NAMALWA (cell line): ENCODE results near the gene DYNC2I2.
A peak's percentile ranks its signal among the peaks of the same experiment; 100 is the strongest.
"Not testable (repeated sequence)": the region's sequence is repeated elsewhere in the genome, so short reads cannot be mapped to it uniquely, and the experiment has no call there.

ENCODE experiments used
- DNase-seq: peaks from one replicate; pipeline ENCODE4 v3.0.0-alpha.2; 2015; ENCODE audit warnings: low spot score

DYNC2I2 gene

DNA sequence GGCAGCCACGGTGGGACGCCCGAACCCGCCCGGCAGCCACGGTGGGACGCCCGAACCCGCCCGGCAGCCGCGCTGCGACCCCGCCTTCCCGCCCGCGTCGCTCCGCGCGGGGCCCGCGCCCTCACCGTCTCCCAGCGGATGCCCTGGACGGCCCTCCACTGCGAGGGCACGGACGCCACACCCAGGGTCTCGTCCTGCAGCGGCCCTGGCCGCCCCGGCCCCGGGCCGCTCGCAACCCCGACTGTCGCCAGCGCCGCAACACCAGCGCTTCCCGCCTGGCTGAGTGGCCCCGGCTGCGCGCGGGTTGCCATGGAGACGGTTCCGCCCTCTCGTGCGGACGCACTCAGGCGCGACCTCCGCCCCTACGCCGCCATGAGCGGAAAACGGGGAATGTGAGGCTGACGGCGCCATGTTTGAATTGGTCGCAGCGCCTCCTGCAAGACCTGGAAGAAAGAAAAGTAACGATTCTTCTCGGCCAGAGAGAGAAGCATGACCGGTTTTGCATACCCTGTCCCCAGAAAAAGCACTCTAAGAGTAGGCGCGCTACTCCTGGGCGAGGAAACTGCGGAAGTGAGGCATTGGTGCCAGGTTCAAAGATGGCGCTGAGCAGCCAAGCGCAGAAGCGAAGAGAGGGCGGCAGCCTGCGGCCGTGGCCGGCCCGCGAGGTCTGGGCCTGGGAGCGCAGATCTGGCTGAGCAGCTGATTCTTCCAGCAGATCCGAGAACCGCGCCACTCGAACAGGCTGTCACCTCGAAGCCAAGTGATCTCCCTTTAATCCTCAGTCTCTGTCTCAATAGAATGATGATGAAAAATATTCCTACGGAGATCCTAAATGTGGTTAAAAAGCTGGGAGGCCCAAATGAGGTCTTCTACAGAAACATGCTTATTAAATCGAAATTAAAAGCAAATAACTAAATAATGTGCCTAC, at the start of gene DYNC2I2:
Gene DYNC2I2, minus strand, starts transcription at position 432 of the 928 bp plus-strand sequence. Its CDS starts 121 bp downstream, at position 311.
- DNase-seq: peak; percentile 90

DNA sequence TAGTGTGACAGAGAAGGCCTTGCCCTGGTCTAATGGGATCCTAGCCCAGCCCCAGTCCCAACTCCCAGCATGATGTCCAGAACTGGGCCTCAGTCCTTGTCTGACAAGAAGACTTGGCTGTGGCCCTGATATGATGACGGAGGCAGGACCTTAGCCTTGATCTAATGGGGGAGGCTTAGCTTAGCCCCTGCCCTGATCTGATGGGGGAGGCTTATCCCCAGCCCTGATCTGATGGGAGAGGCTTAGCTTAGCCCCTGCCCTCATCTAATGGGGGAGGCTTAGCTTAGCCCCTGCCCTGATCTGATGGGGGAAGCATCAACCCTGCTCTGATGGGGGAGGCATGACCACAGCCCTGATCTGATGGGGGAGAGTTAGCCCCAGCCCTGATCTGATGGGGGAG, 49.4 kb upstream of the DYNC2I2 start:
- no peak for DNase-seq

DNA sequence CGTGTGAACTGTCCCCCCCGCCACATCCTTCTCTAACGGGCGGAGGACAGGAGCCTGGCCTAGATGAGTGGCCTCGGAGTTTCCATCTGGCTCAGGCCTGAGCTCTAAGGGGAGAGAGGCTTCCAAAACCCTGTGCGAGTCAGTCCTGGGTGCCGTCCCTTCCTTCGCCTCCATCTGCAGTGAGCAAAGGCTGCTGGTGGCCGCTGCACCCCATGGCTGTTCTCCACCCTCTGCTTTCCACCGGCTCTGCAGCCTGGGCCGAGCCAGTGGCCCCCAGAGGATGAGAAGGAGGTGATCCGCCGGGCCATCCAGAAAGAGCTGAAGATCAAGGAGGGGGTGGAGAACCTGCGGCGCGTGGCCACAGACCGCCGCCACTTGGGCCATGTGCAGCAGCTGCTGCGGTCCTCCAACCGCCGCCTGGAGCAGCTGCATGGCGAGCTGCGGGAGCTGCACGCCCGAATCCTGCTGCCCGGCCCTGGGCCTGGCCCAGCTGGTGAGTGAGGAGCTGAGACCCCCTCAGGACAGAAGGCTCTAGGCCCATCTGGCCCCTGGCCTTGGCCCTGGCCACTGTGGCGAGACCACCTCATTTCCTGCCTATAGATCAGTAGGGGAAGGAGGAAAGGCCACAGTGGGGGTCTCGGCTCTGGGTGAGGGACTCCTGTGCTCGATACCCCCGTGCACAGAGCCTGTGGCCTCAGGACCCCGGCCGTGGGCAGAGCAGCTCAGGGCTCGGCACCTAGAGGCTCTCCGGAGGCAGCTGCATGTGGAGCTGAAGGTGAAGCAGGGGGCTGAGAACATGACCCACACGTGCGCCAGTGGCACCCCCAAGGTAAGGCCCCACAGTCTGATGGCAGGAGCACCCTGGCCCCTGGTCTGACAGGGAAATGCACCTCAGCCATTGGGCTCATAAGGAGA, 48.7 kb upstream of the DYNC2I2 start:
- DNase-seq: no peak

DNA sequence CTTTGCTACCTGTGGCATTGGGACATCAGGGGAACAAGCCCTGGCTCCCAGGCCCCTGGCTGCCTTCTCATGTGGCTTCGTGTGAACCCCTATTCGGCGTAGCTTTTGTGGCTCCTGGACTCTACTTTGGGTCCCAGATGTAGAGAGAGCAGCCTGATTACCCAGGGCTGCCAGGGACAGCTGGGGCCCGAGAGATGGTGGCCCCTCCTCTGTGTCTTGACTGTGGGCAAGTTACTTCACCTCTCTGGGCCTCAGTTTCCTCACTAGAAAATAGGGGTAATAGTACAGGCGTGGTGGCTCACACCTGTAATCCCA, 47.7 kb upstream of the DYNC2I2 start:
- DNase-seq: no peak

DNA sequence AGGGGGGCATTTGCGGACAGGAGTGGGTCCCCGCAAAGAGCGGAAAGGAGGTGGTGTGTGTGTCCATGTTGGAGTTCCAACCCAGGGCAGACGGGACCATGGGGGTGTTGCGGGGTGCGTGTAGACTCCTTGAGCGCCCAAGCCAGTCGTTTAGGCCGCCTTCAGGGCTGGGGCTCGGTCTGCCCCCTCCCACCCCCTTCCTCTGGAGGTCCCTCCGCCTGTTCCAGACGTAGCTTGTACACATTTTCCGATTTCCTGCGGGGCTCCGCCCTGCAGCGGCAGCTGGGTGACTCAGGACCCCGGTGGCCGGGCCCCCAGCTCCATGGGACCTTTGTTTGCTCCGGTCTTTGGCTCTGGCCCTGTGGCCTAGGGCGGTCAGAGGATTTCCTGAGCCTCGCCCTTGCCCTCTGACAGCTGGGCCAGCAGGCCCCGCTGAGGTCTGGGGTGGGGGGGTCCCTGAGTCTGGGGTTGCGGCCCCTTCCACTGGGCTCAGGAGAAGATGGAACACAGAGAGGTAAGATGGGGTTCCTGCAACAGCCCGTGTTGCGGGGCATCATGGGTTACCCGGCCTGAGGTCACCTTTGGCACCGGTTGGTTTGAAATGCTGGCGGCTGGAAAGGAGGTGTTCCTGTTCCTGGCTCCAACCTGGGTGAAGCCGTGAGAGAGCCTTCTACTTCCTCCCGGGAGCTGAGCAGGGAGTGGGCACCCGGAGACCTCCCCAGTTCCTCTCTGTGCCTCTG, 47.1 kb upstream of the DYNC2I2 start:
- no peak for DNase-seq

DNA sequence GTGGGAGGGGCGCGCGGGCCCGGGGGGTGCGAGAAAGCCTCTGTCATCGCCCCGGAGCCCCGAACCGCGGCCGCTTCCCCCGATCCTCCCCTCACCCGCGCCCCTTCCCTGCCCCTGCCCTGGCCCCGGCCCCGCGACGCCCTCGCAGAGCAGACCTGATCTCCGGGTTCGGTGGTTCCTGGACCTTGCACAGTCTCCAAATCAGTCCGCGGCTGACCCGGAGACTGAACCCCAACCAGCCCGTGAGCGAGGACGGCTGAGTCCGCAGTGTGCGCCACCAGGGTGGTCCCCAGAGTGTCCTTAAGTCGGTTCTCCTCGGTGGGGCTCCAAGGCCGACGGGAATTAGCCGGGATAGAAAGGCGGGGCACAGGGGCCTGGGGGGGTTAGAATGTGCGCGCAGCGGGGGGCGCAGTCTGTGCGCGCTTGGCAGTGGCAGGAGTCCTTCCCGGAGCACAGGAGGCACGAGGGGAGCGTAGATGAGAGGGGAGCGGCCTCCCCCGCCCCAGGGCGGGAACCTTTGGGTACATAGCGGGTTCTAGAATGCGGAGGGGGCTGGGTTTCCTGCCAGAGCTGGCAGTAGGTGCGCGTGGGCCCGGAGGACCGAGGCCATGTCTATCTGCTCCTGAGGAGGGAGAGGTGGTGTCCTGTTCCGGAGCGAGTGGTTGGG, 46.4 kb upstream of the DYNC2I2 start:
- DNase-seq: no peak

DNA sequence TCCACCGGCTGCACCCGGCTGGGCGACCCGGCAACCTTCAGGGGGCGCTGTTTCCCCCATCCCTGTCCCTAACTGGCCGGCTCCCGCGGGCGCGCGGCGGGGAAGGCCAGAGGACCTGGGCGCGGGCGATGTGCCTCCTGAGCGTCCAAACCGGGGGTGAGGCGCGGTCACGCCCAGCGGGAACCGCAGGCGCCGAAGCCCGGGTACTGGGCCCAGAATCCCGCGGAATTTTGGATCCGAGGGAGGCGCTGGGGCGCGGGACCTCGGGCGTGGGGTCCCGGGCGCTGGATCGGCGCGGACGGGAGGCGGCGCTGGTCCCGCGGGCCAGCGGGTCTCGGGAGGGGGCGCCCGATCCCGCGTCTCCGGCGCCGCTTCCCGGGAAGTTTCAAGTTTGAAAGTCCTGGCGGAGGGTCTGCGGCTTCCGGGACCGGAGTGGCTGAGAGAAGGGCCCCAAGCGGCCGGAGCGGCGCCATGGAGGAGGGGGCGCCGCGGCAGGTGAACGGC, 45.9 kb upstream of the DYNC2I2 start, which contains the start of gene PKN3:
Gene PKN3, plus strand, starts transcription at position 59 of the 504 bp plus-strand sequence. Its CDS starts 413 bp downstream, at position 472.
- peak; percentile 77 for DNase-seq

DNA sequence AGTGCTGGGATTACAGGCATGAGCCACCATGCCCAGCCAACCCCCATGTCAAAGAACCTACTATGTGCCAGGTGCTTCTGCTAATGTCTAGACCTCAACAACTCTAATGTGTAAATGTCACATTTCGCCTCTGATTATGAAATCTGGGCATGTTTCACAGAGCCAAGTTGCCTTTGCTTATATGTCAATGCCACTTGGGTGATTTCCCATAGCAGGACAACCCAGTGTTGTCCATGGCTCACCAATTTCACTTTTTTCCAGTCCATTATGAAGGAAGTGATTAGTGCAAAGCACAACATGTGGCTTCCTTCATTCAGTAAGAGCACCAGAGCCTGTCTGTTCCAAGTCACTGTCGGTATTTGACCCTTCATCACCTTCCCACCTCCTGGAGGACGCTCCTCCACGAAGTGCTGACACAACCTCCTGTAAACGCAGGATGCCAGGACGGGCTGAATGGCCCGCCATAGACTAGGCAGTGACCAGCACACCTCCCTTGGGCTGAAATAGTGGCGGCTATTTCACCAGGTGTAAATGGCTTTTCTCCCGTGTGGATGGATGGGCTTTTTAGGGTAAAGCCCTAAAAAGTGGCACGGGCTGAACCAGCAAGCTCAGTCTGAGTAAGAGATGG, 44.7 kb upstream of the DYNC2I2 start:
- no peak for DNase-seq

DNA sequence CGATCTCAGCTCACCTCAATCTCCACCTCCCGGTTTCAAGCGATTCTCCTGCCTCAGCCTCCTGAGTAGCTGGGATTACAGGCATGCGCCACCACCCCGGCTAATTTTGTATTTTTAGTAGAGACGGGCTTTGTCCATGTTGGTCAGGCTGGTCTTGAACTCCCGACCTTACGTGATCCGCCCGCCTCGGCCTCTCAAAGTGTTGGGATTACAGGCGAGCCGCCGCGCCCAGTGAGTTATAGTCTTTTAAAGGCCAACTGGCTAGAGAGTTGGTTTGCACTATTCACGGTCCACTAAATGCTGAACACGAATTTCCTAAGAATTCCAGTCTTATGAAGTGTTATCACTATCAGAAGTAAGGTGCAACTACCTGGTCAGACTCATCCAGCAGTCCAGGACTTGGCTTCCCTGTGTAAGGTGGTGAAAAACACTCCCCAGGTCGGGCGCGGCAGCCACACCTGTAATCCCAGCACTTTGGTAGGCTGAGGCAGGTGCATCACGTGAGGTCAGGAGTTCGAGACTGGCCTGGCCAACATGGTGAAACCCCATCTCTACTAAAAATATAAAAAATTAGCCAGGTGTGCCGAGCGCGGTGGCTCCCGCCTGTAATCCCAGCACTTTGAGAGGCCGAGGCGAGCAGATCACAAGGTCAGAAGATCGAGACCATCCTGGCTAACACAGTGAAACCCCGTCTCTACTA, 42.6 kb upstream of the DYNC2I2 start:
- not testable (repeated sequence) for DNase-seq

DNA sequence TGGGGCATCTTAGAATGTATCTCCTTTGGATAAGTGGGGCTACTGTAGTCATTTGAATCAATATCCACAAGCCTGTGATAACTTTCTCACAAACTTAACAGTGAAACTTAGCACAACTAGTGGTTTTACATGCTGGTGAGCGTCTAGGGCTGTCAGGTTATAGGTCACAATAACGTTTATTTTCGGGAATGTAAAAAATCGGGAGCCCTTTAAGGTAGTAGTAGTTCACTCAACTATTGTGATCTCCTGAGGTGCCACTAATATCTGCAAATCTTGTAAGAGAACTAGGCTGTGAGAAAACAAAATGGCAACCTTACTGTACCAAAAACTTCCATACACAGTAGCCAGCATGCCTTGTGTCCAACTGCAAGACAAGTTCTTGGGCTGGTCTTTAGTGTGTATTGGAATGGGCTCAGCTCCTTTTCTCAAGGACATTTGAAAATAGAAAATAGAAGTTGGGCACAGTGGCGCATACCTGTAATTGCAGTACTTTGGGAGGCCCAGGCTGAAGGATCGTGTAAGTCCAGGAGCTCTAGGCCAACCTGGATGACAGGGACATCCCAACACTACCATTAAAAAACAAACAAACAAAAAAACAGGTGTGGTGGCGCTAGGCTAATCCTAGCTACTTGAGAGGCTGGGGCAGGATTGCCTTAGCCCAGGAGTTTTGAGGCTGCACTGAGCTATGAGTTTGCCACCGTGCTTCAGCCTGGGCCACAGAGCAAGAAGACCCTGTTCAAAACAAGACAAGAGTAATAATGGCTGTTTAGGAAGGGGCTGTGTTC, 40.5 kb upstream of the DYNC2I2 start:
- no peak for DNase-seq

DNA sequence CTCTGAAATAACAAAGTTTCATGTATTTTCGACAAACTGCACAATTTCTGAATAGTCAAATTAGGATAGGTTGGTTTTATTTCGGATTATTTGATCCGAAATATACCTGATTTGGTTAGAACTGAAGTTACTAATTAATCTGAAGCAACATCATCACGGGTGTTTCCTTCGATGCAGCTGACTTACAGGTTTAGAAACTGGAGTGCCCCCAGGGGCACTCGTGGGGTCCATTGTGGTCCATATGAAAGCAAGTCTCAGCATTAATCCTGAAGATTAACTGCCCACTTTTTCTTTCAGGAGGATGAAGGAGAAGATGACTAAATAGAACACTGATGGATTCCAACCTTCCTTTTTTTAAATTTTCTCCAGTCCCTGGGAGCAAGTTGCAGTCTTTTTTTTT, 37.7 kb upstream of the DYNC2I2 start:
- DNase-seq: no peak

DNA sequence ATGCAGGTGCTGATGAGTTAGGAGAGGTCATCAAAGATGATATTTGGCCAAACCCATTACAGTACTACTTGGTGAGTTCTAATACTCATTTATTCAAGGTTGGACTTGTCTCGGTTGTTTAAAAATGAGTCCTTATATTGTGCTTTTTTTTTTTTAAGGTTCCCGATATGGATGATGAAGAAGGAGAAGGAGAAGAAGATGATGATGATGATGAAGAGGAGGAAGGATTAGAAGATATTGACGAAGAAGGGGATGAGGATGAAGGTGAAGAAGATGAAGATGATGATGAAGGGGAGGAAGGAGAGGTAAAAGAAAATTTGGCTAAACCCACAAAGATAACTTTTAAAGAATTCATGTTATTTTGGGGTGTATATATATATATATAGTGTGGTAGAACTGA, 37.1 kb upstream of the DYNC2I2 start:
- DNase-seq: not testable (repeated sequence)

DNA sequence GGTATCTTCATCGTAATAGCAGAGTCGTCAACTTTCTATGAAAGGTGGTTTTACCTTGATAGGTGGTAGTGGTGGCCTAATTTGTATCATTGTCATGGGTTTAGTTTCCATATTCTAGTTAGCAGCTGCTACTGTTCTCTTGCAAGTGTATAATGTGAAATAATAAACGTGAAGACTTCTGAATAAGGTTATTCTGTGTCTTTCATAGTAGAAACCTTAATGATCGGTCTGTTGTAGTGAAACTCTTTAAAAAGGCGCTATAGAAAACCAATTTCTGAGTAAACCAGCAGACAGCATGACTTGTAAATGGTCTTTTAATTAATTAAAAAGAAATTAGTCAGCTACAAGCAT, 34.0 kb upstream of the DYNC2I2 start:
- DNase-seq: no peak

DNA sequence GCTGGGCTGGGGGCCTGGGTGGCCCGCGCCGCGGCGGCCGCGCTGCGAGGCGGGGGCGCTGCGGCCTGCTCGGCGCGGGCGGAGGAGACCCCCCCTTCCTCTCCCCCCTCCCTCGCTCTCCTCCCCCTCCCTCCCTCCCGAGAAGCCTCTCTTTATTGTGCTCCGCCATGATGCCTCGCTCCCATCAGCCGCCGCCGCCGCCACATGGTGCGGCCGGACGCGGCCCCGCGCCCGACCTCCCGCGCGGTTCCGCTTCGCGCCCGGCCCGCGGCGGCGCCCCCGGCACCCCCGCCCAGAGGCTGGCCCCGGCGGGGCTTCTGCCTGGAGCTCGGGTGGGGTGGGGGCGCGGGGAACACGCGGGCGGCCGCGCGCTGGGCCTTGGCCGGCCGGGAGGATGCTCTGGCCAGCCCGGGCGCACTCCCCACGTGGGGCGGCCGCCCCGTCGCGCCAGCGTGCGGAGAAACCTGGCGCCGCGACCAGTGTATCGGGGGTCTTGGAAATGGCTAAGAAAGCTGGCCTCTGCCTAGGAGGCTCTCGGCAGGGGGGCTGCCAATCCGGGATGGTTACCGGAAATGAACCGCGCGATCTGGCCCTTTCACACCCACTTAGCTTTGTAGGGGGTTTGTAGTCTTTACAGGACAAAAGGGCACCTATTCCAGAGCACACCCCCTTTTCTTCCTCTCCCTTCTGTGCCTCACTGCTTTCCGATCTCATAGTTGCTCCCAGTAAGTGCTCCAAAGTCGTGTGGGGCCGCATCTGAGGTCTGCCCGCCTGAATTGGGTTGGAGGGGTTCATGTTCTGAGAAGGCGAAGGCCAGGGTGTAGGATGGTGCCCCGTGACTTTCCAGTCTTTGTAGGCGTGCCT, 33.4 kb upstream of the DYNC2I2 start:
- DNase-seq: peak; percentile 45

DNA sequence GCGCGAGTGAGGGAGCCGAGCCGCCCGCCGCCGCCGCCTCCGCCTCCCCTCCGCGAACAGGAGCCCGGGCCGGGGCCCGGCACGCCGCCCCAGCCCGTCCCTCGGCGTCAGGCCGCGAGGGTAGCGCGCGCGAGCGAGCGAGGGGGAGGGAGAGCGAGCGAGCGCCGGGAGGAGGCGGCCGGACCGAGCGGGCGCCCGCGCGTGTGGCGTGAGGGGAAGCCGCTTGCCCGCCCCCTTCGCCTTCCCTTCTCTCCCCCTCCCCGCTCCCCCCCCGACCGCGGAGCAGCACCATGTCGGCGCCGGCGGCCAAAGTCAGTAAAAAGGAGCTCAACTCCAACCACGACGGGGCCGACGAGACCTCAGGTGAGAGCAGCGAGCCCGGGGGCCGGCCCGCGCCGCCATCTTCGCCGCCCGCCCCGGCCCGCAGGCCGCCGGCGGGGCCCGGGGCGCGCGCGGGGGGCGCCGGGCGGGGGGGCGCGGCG, 32.7 kb upstream of the DYNC2I2 start:
- no peak for DNase-seq

DNA sequence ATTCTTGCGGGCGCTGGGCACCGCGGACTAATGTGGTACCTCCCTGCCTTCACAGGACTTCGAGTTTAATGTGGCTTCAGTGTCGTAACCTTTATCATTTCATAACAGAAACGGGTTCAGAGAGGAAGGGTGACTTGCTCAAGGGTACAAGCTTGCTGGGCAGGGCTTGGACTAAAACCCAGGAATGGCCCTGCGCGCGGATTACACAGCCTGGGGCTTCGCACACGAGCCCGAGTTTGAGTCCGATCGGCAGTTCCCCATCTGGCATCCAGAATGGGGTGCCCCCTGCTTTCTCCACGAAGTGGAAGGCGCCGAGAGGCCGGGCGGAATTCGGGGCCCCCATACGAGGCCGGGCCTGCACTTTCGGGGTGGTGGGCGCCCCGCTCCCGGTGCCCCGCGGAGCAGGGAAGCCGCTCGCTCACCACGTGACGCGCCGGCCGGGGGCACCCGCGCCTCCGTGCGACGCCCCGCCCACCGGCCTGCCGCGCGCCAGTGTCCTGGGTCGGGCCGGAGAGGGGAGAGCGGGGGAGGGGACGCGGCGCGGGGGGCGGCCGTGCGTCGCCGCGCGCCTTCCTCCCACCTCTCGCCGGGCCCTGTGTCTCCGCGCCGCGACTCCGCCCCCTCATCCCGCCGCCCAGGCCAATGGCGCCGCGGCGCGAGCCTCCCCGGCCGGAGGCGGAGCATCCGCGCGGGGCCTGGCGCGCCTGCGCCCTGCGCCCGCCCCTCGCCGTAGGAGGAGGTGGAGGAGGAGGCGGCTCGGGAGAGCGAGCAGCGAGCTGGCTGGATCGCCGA, 32.0 kb upstream of the DYNC2I2 start, which contains the start of gene SET:
Gene SET, plus strand, starts transcription at position 722 of the 792 bp plus-strand sequence. CDS start 361 bp downstream, outside the sequence.
- peak; percentile 95 for DNase-seq

DNA sequence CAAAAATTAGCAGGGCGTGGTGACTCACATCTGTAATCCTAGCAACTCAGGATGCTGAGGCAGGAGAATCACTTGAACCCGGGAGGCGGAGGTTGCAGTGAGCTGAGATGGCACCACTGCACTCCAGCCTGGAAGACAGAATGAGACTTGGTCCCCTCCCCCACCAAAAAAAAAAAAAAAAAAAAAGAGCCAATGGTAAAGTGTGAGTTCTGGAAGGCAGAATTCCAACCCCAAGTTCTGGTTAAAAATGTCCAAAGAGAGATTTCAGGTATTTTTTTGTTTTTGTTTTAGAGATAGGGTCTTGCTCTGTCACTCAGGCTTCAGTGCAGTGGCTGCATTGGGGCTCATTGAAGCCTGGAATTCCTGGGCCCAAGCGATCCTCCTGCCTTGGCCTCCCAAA, 30.8 kb upstream of the DYNC2I2 start:
- no peak for DNase-seq
